SU-DHL-6 (cell line): Measurements from ENCODE around the gene MARCO.

Source experiments
- H2AFZ ChIP-seq: fragments of 200-600 bp; sonication (generic); 2 replicates; pipeline ENCODE4 v1.6.1; 2014; ENCODE audit warnings: low read depth, mild to moderate bottlenecking, moderate library complexity, mixed read lengths, antibody characterized with exemption, low read length; ENCODE audit not compliant: severe bottlenecking
- H3F3A ChIP-seq: fragments of 200-600 bp; shearing (Covaris generic); 2 replicates; pipeline ENCODE4 v1.6.0; 2016; ENCODE audit warnings: antibody characterized with exemption, mild to moderate bottlenecking; ENCODE audit not compliant: insufficient read depth
- H3K27ac ChIP-seq: fragments of 200-600 bp; sonication (generic); 2 replicates; pipeline ENCODE4 v1.5.1; 2016; ENCODE audit warnings: low read depth, mild to moderate bottlenecking, low read length, moderate library complexity, mixed read lengths
- H3K27me3 ChIP-seq: fragments of 200-600 bp; sonication (generic), shearing (Covaris generic); 2 replicates; pipeline ENCODE4 v1.6.0; 2014; ENCODE audit warnings: mild to moderate bottlenecking, low read length
- H3K36me3 ChIP-seq: fragments of 200-600 bp; sonication (generic); 2 replicates; pipeline ENCODE4 v1.6.1; 2014; ENCODE audit warnings: mild to moderate bottlenecking, low read length, mixed read lengths
- H3K4me2 ChIP-seq: fragments of 300-600, 200-600 bp; shearing (Covaris generic), sonication (generic); 2 replicates; pipeline ENCODE4 v1.6.0; 2014; ENCODE audit warnings: low read length, low read depth, mild to moderate bottlenecking; ENCODE audit not compliant: poor library complexity, severe bottlenecking
- H3K4me3 ChIP-seq: fragments of 200-600 bp; sonication (generic); 2 replicates; pipeline ENCODE4 v1.5.1; 2014; ENCODE audit warnings: antibody characterized with exemption, low read length, mild to moderate bottlenecking, mixed read lengths; ENCODE audit not compliant: insufficient read depth, poor library complexity, severe bottlenecking
- H3K79me2 ChIP-seq: fragments of 200-600 bp; sonication (generic); 2 replicates; pipeline ENCODE4 v1.6.1; 2014; ENCODE audit warnings: mild to moderate bottlenecking, low read length, moderate library complexity; ENCODE audit not compliant: insufficient read depth
- H3K9ac ChIP-seq: fragments of 200-600 bp; sonication (generic); 2 replicates; pipeline ENCODE4 v1.7.0; 2014; ENCODE audit warnings: mild to moderate bottlenecking, low read length
- H3K9me2 ChIP-seq: fragments of 200-600 bp; sonication (generic); replicated peaks from 2 replicates; pipeline ENCODE4 v1.6.1; 2014; ENCODE audit warnings: low read length; ENCODE audit not compliant: insufficient read depth
- H3K9me3 ChIP-seq: fragments of 200-600 bp; sonication (generic); 2 replicates; pipeline ENCODE4 v1.6.1; 2014; ENCODE audit warnings: low read length, mixed read lengths; ENCODE audit not compliant: insufficient read depth
- H4K20me1 ChIP-seq: fragments of 200-600 bp; sonication (generic); 2 replicates; pipeline ENCODE4 v1.6.1; 2014; ENCODE audit warnings: low read depth, mild to moderate bottlenecking, antibody characterized with exemption, low read length, moderate library complexity, mixed read lengths
- EZH2phosphoT487 ChIP-seq: fragments of 200-600 bp; sonication (generic), shearing (Covaris generic); conservative IDR thresholded peaks from 2 replicates; pipeline ENCODE4 v1.6.1; 2018; ENCODE audit warnings: mild to moderate bottlenecking, antibody characterized with exemption, low read length, moderate library complexity, mixed read lengths
- TF ChIP-seq, protein P1 (sequence below): fragments of 200-600 bp; sonication (generic); IDR thresholded peaks from one replicate; pipeline ENCODE4 v1.5.1; 2017; ENCODE audit warnings: antibody characterized with exemption, mild to moderate bottlenecking, low read length, moderate library complexity; ENCODE audit not compliant: insufficient read depth, poor library complexity, severe bottlenecking

The MARCO gene

DNA sequence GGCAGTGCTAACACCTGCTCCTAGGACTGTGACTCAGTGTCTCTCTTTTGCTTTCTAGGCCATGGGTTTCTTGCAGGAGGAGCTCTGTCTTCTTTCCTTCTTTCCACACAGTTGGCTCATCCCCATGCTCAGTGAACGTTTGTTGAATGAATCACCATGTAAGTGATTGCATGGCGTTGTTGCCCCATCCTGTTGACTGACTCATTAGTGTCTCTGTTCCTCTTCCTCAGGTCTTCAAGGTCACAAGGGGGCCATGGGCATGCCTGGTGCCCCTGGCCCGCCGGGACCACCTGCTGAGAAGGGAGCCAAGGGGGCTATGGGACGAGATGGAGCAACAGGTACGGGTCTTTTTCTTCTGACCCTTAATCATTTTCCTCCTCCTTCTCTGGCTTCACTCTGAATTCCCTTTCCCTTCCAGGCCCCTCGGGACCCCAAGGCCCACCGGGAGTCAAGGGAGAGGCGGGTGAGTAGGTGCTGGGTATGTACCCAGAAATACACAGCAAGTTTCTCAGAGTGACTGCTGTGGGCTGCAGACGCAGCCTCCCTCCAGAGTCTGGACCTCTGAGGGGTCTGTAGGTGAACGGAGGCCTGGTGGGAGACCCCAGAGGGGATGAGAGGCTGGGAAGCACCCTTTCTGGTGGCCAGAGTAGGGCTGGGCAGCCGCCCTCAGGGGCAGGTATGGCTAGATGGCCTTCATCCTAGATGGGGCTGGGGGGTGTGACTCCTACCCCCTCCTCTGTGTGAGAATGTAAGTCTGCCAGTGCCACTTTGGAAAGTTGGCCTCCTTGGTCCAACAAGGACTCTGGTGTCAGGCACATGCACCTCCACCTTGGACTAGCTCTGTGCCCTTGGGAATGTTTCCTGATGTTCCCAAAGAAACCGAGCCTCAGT, 32.4 kb downstream of the MARCO start:
- Histone ChIP-seq H3K9ac (no peak overlapping the region), H3K9me2 (no peaks in the 10 kb centered on the region), H3K36me3 (no peaks in the 10 kb centered on the region), H2AFZ (no peak overlapping the region), H3K9me3 (no peaks in the 10 kb centered on the region), H3K79me2 (no peaks in the 10 kb centered on the region), H3K27me3 (no peaks in the 10 kb centered on the region), H3K4me3 (no peak overlapping the region), H3K4me2 (no peak overlapping the region), H3K27ac (no peak overlapping the region), H3F3A (no peaks in the 10 kb centered on the region), H4K20me1 (no peaks in the 10 kb centered on the region)
- TF ChIP-seq, protein P1, sequence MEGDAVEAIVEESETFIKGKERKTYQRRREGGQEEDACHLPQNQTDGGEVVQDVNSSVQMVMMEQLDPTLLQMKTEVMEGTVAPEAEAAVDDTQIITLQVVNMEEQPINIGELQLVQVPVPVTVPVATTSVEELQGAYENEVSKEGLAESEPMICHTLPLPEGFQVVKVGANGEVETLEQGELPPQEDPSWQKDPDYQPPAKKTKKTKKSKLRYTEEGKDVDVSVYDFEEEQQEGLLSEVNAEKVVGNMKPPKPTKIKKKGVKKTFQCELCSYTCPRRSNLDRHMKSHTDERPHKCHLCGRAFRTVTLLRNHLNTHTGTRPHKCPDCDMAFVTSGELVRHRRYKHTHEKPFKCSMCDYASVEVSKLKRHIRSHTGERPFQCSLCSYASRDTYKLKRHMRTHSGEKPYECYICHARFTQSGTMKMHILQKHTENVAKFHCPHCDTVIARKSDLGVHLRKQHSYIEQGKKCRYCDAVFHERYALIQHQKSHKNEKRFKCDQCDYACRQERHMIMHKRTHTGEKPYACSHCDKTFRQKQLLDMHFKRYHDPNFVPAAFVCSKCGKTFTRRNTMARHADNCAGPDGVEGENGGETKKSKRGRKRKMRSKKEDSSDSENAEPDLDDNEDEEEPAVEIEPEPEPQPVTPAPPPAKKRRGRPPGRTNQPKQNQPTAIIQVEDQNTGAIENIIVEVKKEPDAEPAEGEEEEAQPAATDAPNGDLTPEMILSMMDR, result no peak
- no peak for TF ChIP-seq EZH2phosphoT487

DNA sequence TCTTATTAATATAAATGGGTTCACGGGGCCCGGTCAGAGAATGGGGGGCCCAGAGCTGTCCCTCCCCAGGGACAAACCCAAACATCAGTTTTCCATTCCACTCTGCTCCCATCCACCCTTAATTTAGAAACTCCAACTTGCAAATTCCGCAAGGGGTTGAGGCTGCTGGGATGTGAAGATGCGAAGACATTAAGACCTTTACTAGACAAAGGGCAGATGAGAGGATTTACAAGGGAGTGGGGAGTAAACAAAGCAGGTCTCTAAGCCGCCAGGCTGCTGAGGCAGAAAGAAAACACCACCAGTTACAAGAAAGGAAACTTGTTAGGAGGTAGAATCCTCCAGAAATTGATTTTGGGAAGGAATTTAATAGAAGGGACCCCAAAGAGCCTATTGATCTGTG, 33.1 kb downstream of the MARCO start:
- Histone ChIP-seq H3F3A (no peaks in the 10 kb centered on the region), H3K27me3 (no peaks in the 10 kb centered on the region)
- TF ChIP-seq, protein P1, result no peak
- no peak for TF ChIP-seq EZH2phosphoT487

DNA sequence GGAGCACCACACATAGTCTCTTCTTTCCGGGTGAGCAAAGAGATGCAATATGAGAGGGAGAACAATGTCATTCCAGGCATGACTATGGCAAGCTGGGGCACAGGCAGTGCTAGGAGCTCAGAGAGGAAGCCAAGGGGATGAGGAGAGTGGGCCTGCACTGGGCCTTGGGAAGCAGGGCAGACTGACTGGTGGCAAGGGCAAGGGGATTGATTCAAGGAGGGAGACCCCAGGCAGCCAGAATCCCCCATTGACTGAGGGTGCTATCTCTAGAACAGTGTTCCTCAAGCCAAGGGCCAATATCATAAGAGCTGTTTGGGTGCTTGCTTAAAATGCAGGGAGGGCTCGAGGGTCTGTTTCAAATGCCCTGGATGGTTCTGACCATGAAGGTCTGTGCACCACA, 36.1 kb downstream of the MARCO start:
- no peaks in the 10 kb centered on the region for H3K27me3 ChIP-seq
- H3K9me3 ChIP-seq, result no peaks in the 10 kb centered on the region
- no peak overlapping the region for H3K4me2 ChIP-seq
- H3K36me3 ChIP-seq, result no peaks in the 10 kb centered on the region
- TF ChIP-seq, protein P1, result no peak
- TF ChIP-seq EZH2phosphoT487, result no peak
- no peaks in the 10 kb centered on the region for H3K79me2 ChIP-seq
- no peak overlapping the region for H3K9ac ChIP-seq
- no peaks in the 10 kb centered on the region for H3K9me2 ChIP-seq
- H3F3A ChIP-seq, result no peaks in the 10 kb centered on the region
- H3K27ac ChIP-seq, result no peak overlapping the region
- no peak overlapping the region for H3K4me3 ChIP-seq
- H2AFZ ChIP-seq, result no peak overlapping the region
- H4K20me1 ChIP-seq, result no peaks in the 10 kb centered on the region

More for the DNA sequence above, 33.1 kb downstream of the MARCO start:
- no peak overlapping the region for H3K27ac ChIP-seq
- H3K79me2 ChIP-seq, result no peaks in the 10 kb centered on the region
- no peak overlapping the region for H3K4me3 ChIP-seq
- no peak overlapping the region for H3K9ac ChIP-seq
- no peaks in the 10 kb centered on the region for H3K9me3 ChIP-seq
- H4K20me1 ChIP-seq, result no peaks in the 10 kb centered on the region
- H3K36me3 ChIP-seq, result no peaks in the 10 kb centered on the region
- no peaks in the 10 kb centered on the region for H3K9me2 ChIP-seq
- no peak overlapping the region for H3K4me2 ChIP-seq
- H2AFZ ChIP-seq, result no peak overlapping the region
